Measurements from ENCODE around the gene DPH5.
A peak's percentile ranks its signal among the peaks of the same experiment; 100 is the strongest.

The DPH5 gene

DNA sequence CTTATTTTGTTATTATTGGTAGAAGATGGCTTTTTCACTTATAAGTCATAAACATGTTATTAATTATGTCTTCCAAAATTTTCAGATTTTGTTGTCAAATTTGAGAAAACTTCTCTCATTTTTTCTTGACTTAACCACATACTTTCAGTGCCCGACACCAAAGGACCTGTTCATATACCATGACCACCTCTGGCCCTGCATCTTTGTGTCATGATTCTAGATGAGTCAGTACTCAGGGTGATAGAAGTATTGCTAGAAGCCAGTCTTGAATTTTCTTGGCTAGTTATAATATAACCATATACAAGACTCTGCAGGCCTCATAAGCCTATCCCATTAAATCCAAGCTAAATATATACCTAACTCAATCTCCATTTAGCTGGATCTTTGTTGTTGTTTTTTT lies 35.4 kb upstream of the DPH5 start:
- Histone ChIP-seq H3K4me3 (ENCODE audit: insufficient read depth in 1 of 2, low read depth in 1 of 2, low read length in 2 of 2) (no peak overlapping the region), H2AFZ (ENCODE audit: low read depth, low read length) (no peak overlapping the region), H3K18ac (ENCODE audit: low read depth in 1 of 2, low read length in 2 of 2) (no peak overlapping the region), H3K14ac (ENCODE audit: low read length in 2 of 2) (no peak overlapping the region), H3K23ac (ENCODE audit: low read length in 2 of 2) (no peak overlapping the region), H3K4me1 (ENCODE audit: control insufficient read depth, insufficient read depth, low read depth, low read length) (peaks cover 5% of the 10 kb centered on the region), H4K91ac (ENCODE audit: low read length) (no peak overlapping the region), H3K27me3 (ENCODE audit: control insufficient read depth in 1 of 2, insufficient read depth in 1 of 2, low read length in 2 of 2) (no peaks in the 10 kb centered on the region), H3K9me3 (ENCODE audit: control insufficient read depth, low read length) (no peaks in the 10 kb centered on the region), H2BK120ac (ENCODE audit: low read depth, low read length) (no peak overlapping the region), H2BK15ac (ENCODE audit: low read depth, poor library complexity, severe bottlenecking) (no peak overlapping the region), H3K9ac (ENCODE audit: low read length) (no peak overlapping the region), H3K4ac (ENCODE audit: low read depth in 1 of 2, low read length in 2 of 2) (no peak overlapping the region), H3K4me2 (ENCODE audit: low read length, poor library complexity, severe bottlenecking) (no peak overlapping the region), H3K79me1 (replicated peaks; ENCODE audit: low read length, poor library complexity, severe bottlenecking) (peaks cover 8% of the 10 kb centered on the region), H4K8ac (ENCODE audit: low read length) (no peak overlapping the region), H2AK5ac (ENCODE audit: low read length, severe bottlenecking) (no peak overlapping the region), H3K36me3 (ENCODE audit: control insufficient read depth in 1 of 2, insufficient read depth in 2 of 2, low read depth in 1 of 2, low read length in 2 of 2) (no peaks in the 10 kb centered on the region), H2BK5ac (ENCODE audit: low read depth, low read length, poor library complexity, severe bottlenecking) (no peak overlapping the region), H2BK12ac (ENCODE audit: low read length in 2 of 2) (no peak overlapping the region), H3K27ac (ENCODE audit: low read length, poor library complexity, severe bottlenecking) (peak overlapping the region; percentile 47)
- WGBS, result no CpG with 5 or more reads among the region's 1 CpG
- no peak for DNase-seq

DNA sequence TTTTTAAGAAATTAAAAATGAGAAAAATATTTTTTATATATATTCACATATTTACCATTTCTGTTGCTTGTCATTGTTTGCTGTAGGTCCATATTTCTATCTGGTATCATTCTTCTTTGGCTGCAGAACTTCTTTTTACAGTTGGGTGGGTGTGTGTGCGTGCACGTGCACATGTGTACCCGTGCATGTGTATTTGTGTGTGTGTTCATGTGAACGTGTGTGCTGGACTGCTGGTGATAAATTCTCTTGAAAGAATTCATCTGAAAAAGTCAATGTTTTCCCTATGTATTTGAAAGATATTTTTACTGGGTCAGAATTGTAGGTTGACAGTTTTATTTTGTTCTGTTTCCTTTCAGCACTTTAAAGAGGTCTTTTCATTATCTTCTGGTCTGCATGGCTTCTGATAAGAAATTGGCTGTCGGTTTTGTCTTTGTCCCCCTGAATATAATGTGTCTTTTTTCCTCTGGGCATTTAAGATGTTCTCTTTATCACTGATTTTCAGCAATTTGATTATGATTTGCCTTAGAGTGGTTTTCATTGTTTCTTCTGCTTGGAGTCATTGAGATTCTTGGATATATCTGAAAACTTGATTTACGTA lies 34.5 kb upstream of the DPH5 start:
- peaks cover 8% of the 10 kb centered on the region for H3K79me1 ChIP-seq (replicated peaks; ENCODE audit: low read length, poor library complexity, severe bottlenecking)
- no peak overlapping the region for H2BK5ac ChIP-seq (ENCODE audit: low read depth, low read length, poor library complexity, severe bottlenecking)
- H2BK120ac ChIP-seq (ENCODE audit: low read depth, low read length), result no peak overlapping the region
- no peaks in the 10 kb centered on the region for H3K27me3 ChIP-seq (ENCODE audit: control insufficient read depth in 1 of 2, insufficient read depth in 1 of 2, low read length in 2 of 2)
- no peaks in the 10 kb centered on the region for H3K9me3 ChIP-seq (ENCODE audit: control insufficient read depth, low read length)
- DNase-seq, result no peak
- H2BK12ac ChIP-seq (ENCODE audit: low read length in 2 of 2), result no peak overlapping the region
- H3K4ac ChIP-seq (ENCODE audit: low read depth in 1 of 2, low read length in 2 of 2), result no peak overlapping the region
- no peak overlapping the region for H3K4me2 ChIP-seq (ENCODE audit: low read length, poor library complexity, severe bottlenecking)
- 70% methylated on average over 6 of the region's 6 CpGs for WGBS
- H3K18ac ChIP-seq (ENCODE audit: low read depth in 1 of 2, low read length in 2 of 2), result no peak overlapping the region
- H3K27ac ChIP-seq (ENCODE audit: low read length, poor library complexity, severe bottlenecking), result no peak overlapping the region
- H3K9ac ChIP-seq (ENCODE audit: low read length), result no peak overlapping the region
- H3K4me1 ChIP-seq (ENCODE audit: control insufficient read depth, insufficient read depth, low read depth, low read length), result peaks cover 5% of the 10 kb centered on the region
- no peak overlapping the region for H4K91ac ChIP-seq (ENCODE audit: low read length)
- no peaks in the 10 kb centered on the region for H3K36me3 ChIP-seq (ENCODE audit: control insufficient read depth in 1 of 2, insufficient read depth in 2 of 2, low read depth in 1 of 2, low read length in 2 of 2)
- H3K23ac ChIP-seq (ENCODE audit: low read length in 2 of 2), result no peak overlapping the region
- no peak overlapping the region for H2BK15ac ChIP-seq (ENCODE audit: low read depth, poor library complexity, severe bottlenecking)
- H2AK5ac ChIP-seq (ENCODE audit: low read length, severe bottlenecking), result no peak overlapping the region
- no peak overlapping the region for H3K14ac ChIP-seq (ENCODE audit: low read length in 2 of 2)
- no peak overlapping the region for H4K8ac ChIP-seq (ENCODE audit: low read length)
- no peak overlapping the region for H3K4me3 ChIP-seq (ENCODE audit: insufficient read depth in 1 of 2, low read depth in 1 of 2, low read length in 2 of 2)
- H2AFZ ChIP-seq (ENCODE audit: low read depth, low read length), result no peak overlapping the region

DNA sequence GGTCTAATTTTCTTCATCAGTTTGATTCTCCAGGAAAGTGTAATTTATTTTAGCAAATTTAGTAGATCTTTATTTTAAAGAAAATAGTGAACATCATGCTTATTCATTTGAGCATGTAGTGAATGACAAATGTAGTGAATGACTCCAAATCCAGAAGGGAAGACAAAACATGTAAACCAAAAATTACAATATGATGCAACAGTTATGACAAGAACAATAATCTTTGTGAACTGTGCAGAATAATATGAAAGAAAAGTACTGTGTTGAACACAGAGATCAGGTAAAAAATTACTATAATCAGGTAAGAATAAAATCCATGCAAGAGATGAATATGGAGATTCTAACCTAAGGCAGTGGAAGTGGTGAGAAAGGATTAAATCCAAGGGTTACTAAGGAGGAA lies 30.0 kb upstream of the DPH5 start:
- Histone ChIP-seq H3K14ac (ENCODE audit: low read length in 2 of 2) (no peak overlapping the region), H3K23ac (ENCODE audit: low read length in 2 of 2) (no peak overlapping the region), H2BK15ac (ENCODE audit: low read depth, poor library complexity, severe bottlenecking) (no peak overlapping the region), H3K27ac (ENCODE audit: low read length, poor library complexity, severe bottlenecking) (no peak overlapping the region), H3K36me3 (ENCODE audit: control insufficient read depth in 1 of 2, insufficient read depth in 2 of 2, low read depth in 1 of 2, low read length in 2 of 2) (no peaks in the 10 kb centered on the region), H4K8ac (ENCODE audit: low read length) (no peak overlapping the region), H3K4me1 (ENCODE audit: control insufficient read depth, insufficient read depth, low read depth, low read length) (no peaks in the 10 kb centered on the region), H3K9me3 (ENCODE audit: control insufficient read depth, low read length) (no peaks in the 10 kb centered on the region), H3K18ac (ENCODE audit: low read depth in 1 of 2, low read length in 2 of 2) (no peak overlapping the region), H3K27me3 (ENCODE audit: control insufficient read depth in 1 of 2, insufficient read depth in 1 of 2, low read length in 2 of 2) (no peaks in the 10 kb centered on the region), H3K4me3 (ENCODE audit: insufficient read depth in 1 of 2, low read depth in 1 of 2, low read length in 2 of 2) (no peak overlapping the region), H2BK120ac (ENCODE audit: low read depth, low read length) (no peak overlapping the region), H4K91ac (ENCODE audit: low read length) (no peak overlapping the region), H2BK12ac (ENCODE audit: low read length in 2 of 2) (no peak overlapping the region), H3K9ac (ENCODE audit: low read length) (no peak overlapping the region), H3K4me2 (ENCODE audit: low read length, poor library complexity, severe bottlenecking) (no peak overlapping the region), H2AFZ (ENCODE audit: low read depth, low read length) (no peak overlapping the region), H3K4ac (ENCODE audit: low read depth in 1 of 2, low read length in 2 of 2) (no peak overlapping the region), H3K79me1 (replicated peaks; ENCODE audit: low read length, poor library complexity, severe bottlenecking) (peaks cover 1% of the 10 kb centered on the region), H2BK5ac (ENCODE audit: low read depth, low read length, poor library complexity, severe bottlenecking) (no peak overlapping the region), H2AK5ac (ENCODE audit: low read length, severe bottlenecking) (no peak overlapping the region)
- no peak for DNase-seq

DNA sequence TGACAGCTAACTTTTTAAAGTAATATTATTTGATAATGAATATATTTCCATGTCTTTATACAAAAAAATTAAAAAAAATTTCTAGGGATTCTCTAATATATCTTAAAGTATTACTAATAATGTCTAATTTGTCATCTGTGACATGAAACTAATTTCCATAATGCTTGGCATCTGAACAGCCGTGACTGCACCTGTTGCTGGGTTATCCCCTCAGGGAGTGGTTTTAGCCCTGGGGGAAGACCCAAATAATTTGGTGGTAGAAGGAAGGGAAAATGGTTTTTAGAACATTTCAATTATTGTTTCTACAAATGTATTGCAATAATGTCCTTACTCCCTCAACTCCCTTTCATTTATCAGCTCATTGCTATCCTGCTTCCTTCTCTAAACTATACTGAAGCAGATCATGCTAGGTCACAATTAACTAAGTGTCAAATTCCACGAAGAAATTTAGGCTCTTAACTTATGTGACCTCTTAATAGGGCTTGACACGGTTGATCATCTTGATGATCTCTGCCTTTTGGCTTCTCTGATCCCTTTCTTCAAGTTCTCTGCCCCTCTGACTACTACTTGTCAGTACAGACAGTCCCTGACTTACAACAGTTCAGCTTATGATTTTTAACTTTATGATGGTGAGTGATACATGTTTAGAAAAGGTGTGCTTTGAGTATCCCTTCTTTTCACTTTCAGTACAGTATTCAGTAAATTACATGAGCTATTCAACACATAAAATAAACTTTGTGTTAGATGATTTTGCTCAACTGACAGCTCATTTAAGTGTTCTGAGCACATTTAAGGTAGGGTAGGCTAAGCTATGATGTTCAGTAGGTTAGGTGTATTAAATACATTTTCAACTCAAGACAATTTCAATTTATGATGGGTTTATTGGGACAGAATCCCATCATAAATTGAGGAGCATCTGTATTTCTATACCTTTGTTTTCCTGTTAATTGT lies 26.4 kb upstream of the DPH5 start:
- Histone ChIP-seq H3K4me2 (ENCODE audit: low read length, poor library complexity, severe bottlenecking) (no peak overlapping the region), H3K4me1 (ENCODE audit: control insufficient read depth, insufficient read depth, low read depth, low read length) (no peaks in the 10 kb centered on the region), H2BK12ac (ENCODE audit: low read length in 2 of 2) (no peak overlapping the region), H2BK5ac (ENCODE audit: low read depth, low read length, poor library complexity, severe bottlenecking) (no peak overlapping the region), H3K27ac (ENCODE audit: low read length, poor library complexity, severe bottlenecking) (no peak overlapping the region), H3K9me3 (ENCODE audit: control insufficient read depth, low read length) (no peaks in the 10 kb centered on the region), H3K27me3 (ENCODE audit: control insufficient read depth in 1 of 2, insufficient read depth in 1 of 2, low read length in 2 of 2) (no peaks in the 10 kb centered on the region), H3K14ac (ENCODE audit: low read length in 2 of 2) (no peak overlapping the region), H3K79me1 (replicated peaks; ENCODE audit: low read length, poor library complexity, severe bottlenecking) (peaks cover 4% of the 10 kb centered on the region), H3K9ac (ENCODE audit: low read length) (no peak overlapping the region), H2BK15ac (ENCODE audit: low read depth, poor library complexity, severe bottlenecking) (no peak overlapping the region), H4K91ac (ENCODE audit: low read length) (no peak overlapping the region), H2AFZ (ENCODE audit: low read depth, low read length) (no peak overlapping the region), H3K23ac (ENCODE audit: low read length in 2 of 2) (no peak overlapping the region), H3K4me3 (ENCODE audit: insufficient read depth in 1 of 2, low read depth in 1 of 2, low read length in 2 of 2) (no peak overlapping the region), H4K8ac (ENCODE audit: low read length) (no peak overlapping the region), H2BK120ac (ENCODE audit: low read depth, low read length) (no peak overlapping the region), H3K4ac (ENCODE audit: low read depth in 1 of 2, low read length in 2 of 2) (no peak overlapping the region), H3K36me3 (ENCODE audit: control insufficient read depth in 1 of 2, insufficient read depth in 2 of 2, low read depth in 1 of 2, low read length in 2 of 2) (no peaks in the 10 kb centered on the region), H3K18ac (ENCODE audit: low read depth in 1 of 2, low read length in 2 of 2) (no peak overlapping the region), H2AK5ac (ENCODE audit: low read length, severe bottlenecking) (no peak overlapping the region)
- no peak for DNase-seq
- 87% methylated on average over 3 of the region's 3 CpGs for WGBS
